GM12878 (cell line): ENCODE results near the gene EXD3. TPM values are rescaled to one million over a fixed set of nuclear protein-coding genes. Genes with fewer than 3 reads are reported as not detected.

Experiments
- ATAC-seq: fragments of 200-7000 bp; cut with Tn5 transposase; 3 replicates; pipeline ENCODE4 v1.9.1; 2020; ENCODE audit warnings: mild to moderate bottlenecking, moderate library complexity
- BruUV-seq: library from RNA; stranded (reverse); fragments of 400-500 nt; replicated peaks from 2 replicates; lab custom pipeline; 2021; lab: Mats Ljungman, UMichigan
- CTCF ChIA-PET: fragments of 300-600 bp; sonication (Branson Sonifier 250); formaldehyde crosslinking; extraction: SDS; loops from one replicate; lab custom pipeline; 2021; ENCODE audit warnings: inconsistent platforms; lab: Yijun Ruan, JAX
- POLR2A ChIA-PET: fragments of 350-600 bp; formaldehyde crosslinking; extraction: SDS; loops from one replicate; lab custom pipeline; 2021; ENCODE audit warnings: inconsistent platforms; lab: Charles Lee
- RAD21 ChIA-PET: fragments of 300-600 bp; sonication (Branson Sonifier 250); formaldehyde crosslinking; loops from one replicate; lab custom pipeline; 2023; ENCODE audit warnings: antibody characterized with exemption; ENCODE audit not compliant: unreplicated experiment; lab: Charles Lee
- SMC1A ChIA-PET: fragments of 300-600 bp; sonication (Branson Sonifier 250); formaldehyde crosslinking; loops from one replicate; lab custom pipeline; 2023; ENCODE audit not compliant: unreplicated experiment, uncharacterized antibody; lab: Charles Lee
- DNase-seq: peaks from one replicate; pipeline ENCODE4 v3.0.0-alpha.2; 2011; ENCODE audit warnings: low read depth, low spot score
- FAIRE-seq: peaks from 3 replicates; lab custom pipeline; 2011; peaks lifted over from hg19 to GRCh38; lab: Jason Lieb, UNC
- H2AFZ ChIP-seq: 2 replicates; pipeline ENCODE4 v1.6.0; 2011; ENCODE audit warnings: low read depth, low read length, control low read depth; ENCODE audit not compliant: control insufficient read depth
- H3K27ac ChIP-seq: 2 replicates; pipeline ENCODE4 v1.5.1; 2011; ENCODE audit warnings: control low read depth; ENCODE audit not compliant: control insufficient read depth, insufficient read depth
- H3K27me3 ChIP-seq, 2 experiments: replicated peaks in 1 of 2; 2 replicates each; pipeline versions ENCODE4 v1.6.0 to v1.6.1; 2011; ENCODE audit warnings: low read length in 1 of 2; ENCODE audit not compliant: control insufficient read depth in 2 of 2, insufficient read depth in 2 of 2
- H3K36me3 ChIP-seq, 2 experiments: 2 replicates each; pipeline ENCODE4 v1.5.1; 2011; ENCODE audit warnings: low read length in 1 of 2; ENCODE audit not compliant: control insufficient read depth in 2 of 2, insufficient read depth in 2 of 2
- H3K4me1 ChIP-seq: 2 replicates; pipeline ENCODE4 v1.6.1; 2011; ENCODE audit warnings: mild to moderate bottlenecking, low read length, moderate library complexity, mixed read lengths; ENCODE audit not compliant: control insufficient read depth, insufficient read depth
- H3K4me2 ChIP-seq: 2 replicates; pipeline ENCODE4 v1.6.0; 2011; ENCODE audit warnings: control low read depth; ENCODE audit not compliant: control insufficient read depth, insufficient read depth
- H3K4me3 ChIP-seq: fragments of 200-600 bp; sonication (generic); 2 replicates; pipeline ENCODE4 v1.5.1; 2016
- H3K79me2 ChIP-seq: 2 replicates; pipeline ENCODE4 v1.6.0; 2011; ENCODE audit warnings: low read length; ENCODE audit not compliant: control insufficient read depth, insufficient read depth
- H3K9ac ChIP-seq: 2 replicates; pipeline ENCODE4 v1.8.0; 2011; ENCODE audit warnings: low read length, control low read depth, mixed read lengths; ENCODE audit not compliant: control insufficient read depth, insufficient read depth
- H3K9me3 ChIP-seq: replicated peaks from 3 replicates; pipeline ENCODE4 v1.5.1; 2011; ENCODE audit warnings: mild to moderate bottlenecking, low read length; ENCODE audit not compliant: control insufficient read depth, insufficient read depth
- H4K20me1 ChIP-seq: 2 replicates; pipeline ENCODE4 v1.6.0; 2011; ENCODE audit not compliant: control insufficient read depth, insufficient read depth
- BHLHE40 ChIP-seq, 2 experiments: fragments of 450-650 bp in 1 of 2; IDR thresholded peaks; 2 replicates each; pipeline ENCODE4 v1.6.1; 2011 to 2017; ENCODE audit warnings: low read depth in 2 of 2, borderline replicate concordance in 1 of 2, improper control_type of control experiment in 1 of 2, low read length in 1 of 2, mild to moderate bottlenecking in 1 of 2
- PKNOX1 ChIP-seq: fragments of 450-650 bp; IDR thresholded peaks from 2 replicates; pipeline ENCODE4 v1.6.1; 2016; ENCODE audit warnings: mild to moderate bottlenecking
- SP1 ChIP-seq: IDR thresholded peaks from one replicate; pipeline ENCODE4 v1.6.1; 2011; ENCODE audit warnings: low read depth, low read length
- WGBS: methylation state at CpG from one replicate; pipeline ENCODE4 v1.1.6; 2016; ENCODE audit warnings: low lambda C conversion rate; ENCODE audit not compliant: insufficient replicate concordance, insufficient coverage; ENCODE audit errors: missing lambda C conversion rate; 5-methylcytosine and 5-hydroxymethylcytosine counted together
- in situ Hi-C: fragments of 300-500 bp; cut with MboI; formaldehyde crosslinking; loops from 9 replicates; pipeline ENCODE4 v1.14.3; 2018; ENCODE audit warnings: mixed read lengths
- intact Hi-C: fragments of 100-400 bp; cut with micrococcal nuclease; formaldehyde crosslinking; loops from one replicate; pipeline ENCODE4 v1.14.2; 2022; ENCODE audit not compliant: unreplicated experiment
- polyA plus RNA-seq, 11 experiments: library from polyadenylated mRNA; depleted of rRNA in 4 of 11; unstranded in 6 of 11; stranded (reverse) in 5 of 11; fragments of >200 nt; fragmentation: Nextera tagmentation in 4 of 11; fragmentation: Illumina TruSeq in 1 of 11; extraction: Ambion mirVana in 4 of 11; extraction: Trizol in 1 of 11; gene quantifications; 1 replicate in 1 of 11; 2 replicates in 10 of 11; pipeline versions ENCODE4 v1.2.1 to v1.2.3, GENCODE V29; 2011 to 2016; ENCODE audit warnings: inconsistent platforms in 2 of 11, missing spikeins in 2 of 11, low read depth in 1 of 11
- total RNA-seq, 4 experiments: library from RNA; depleted of rRNA in 3 of 4; stranded (reverse); fragments of >200 nt in 3 of 4; fragmentation: Illumina TruSeq in 1 of 4; extraction: Trizol in 1 of 4; gene quantifications; 2 replicates each; pipeline versions ENCODE4 v1.2.1 to v1.2.3, GENCODE V29; 2013 to 2021

The EXD3 gene
- total and polyA plus RNA-seq, 10 of the 15 experiments (the other 5 are each of a cell fraction or from before 2014, with no cell fraction given) = 0.21 to 7.1 (median 3.6) TPM

GRCh38 chr9:137430723-137431415 lies 7.9 kb upstream of the EXD3 start:
- in situ Hi-C loops = no loop called here
- RAD21 ChIA-PET = no interaction called here
- ATAC-seq = no peak
- no TSS peak for BruUV-seq
- Histone ChIP-seq H2AFZ (no peak overlapping the region), H3K9ac (no peak overlapping the region), H3K27ac (no peak overlapping the region), H3K4me1 (0 out of 2 replicates have a peak, but pooled peaks cover 6% of the 10 kb centered on the region), H3K79me2 (no peaks in the 10 kb centered on the region), H3K36me3 (no peaks in the 10 kb centered on the region), H3K4me3 (no peak overlapping the region), H3K27me3 (no peaks in the 10 kb centered on the region; a peak in 1 of 4 replicates), H3K9me3 (no peaks in the 10 kb centered on the region), H3K4me2 (no peak overlapping the region), H4K20me1 (no peaks in the 10 kb centered on the region)
- intact Hi-C loops = no loop called here
- CTCF ChIA-PET = no interaction called here
- SMC1A ChIA-PET = interaction anchor here (0.8 kb wide), 1 partner anchor 13 kb away, joined by 3 read pairs; no protein-coding TSS in a partner anchor
- no peak for DNase-seq
- no peak for TF ChIP-seq PKNOX1
- TF ChIP-seq BHLHE40 (IDR thresholded peaks at IDR 0.05; ENCODE audit: borderline replicate concordance in 1 of 2, low read depth in 2 of 2, low read length in 1 of 2) = no peak
- no peak for TF ChIP-seq SP1
- POLR2A ChIA-PET = no interaction called here
- FAIRE-seq = no peak
- 50% methylated on average over 26 of the region's 27 CpGs for WGBS
